OCI-LY3 (cell line): Measurements from ENCODE around the gene CFAP99.

ENCODE experiments used
- CTCF ChIP-seq: fragments of 200-600, 300-600 bp; sonication (generic); IDR thresholded peaks from 2 replicates; pipeline ENCODE4 v1.5.1; 2014; ENCODE audit warnings: antibody characterized with exemption, low read length, low read depth
- EZH2phosphoT487 ChIP-seq: fragments of 200-600 bp; shearing (Covaris generic); IDR thresholded peaks from 2 replicates; pipeline ENCODE4 v1.6.1; 2018; ENCODE audit warnings: antibody characterized with exemption, mixed run types, low read depth

DNA sequence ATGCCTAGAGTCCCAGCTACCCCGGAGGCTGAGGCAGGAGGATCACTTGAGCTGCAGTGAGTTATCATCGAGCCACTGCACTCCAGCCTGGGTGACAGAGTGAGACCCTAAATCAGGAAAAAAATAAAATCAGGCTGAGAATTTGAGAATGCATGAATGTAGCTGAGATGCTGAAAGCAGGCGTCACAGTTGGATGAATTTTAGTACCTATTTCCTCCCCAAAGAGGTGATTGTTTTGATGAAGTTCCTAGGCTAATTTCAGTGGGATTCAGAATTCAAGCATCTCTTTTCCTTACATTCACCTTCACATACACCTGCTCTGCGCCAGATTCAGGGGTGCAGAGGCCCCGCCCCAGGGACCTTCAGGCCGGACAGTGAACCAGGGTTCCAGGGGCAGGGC is 3.2 kb downstream of the CFAP99 start:
- TF ChIP-seq CTCF, result no peak
- TF ChIP-seq EZH2phosphoT487, result no peak
